Right lung (tissue), 5 donors: ENCODE measurements around the gene LILRB5. TPM values are rescaled to one million over a fixed set of nuclear protein-coding genes. Genes with fewer than 3 reads are reported as not detected.
"Not testable (repeated sequence)": the region's sequence is repeated elsewhere in the genome, so short reads cannot be mapped to it uniquely, and the experiment has no call there.

Experiments used
- DNase-seq, 2 donors: peaks; one replicate each; pipeline ENCODE4 v3.0.0-alpha.2; 2013
- polyA plus RNA-seq, 5 donors: library from polyadenylated mRNA; unstranded; fragments of 120-200 nt; gene quantifications; one replicate each; pipeline versions ENCODE4 v1.2.1 to v1.2.3, GENCODE V29; 2013; ENCODE audit warnings: inconsistent platforms in 1 of 5, low replicate concordance in 1 of 5; ENCODE audit not compliant: insufficient read length in 5 of 5, insufficient read depth in 1 of 5

Gene LILRB5
- polyA plus RNA-seq, 5 donors: 3.9 to 5.0 (median 4.8) TPM

DNA sequence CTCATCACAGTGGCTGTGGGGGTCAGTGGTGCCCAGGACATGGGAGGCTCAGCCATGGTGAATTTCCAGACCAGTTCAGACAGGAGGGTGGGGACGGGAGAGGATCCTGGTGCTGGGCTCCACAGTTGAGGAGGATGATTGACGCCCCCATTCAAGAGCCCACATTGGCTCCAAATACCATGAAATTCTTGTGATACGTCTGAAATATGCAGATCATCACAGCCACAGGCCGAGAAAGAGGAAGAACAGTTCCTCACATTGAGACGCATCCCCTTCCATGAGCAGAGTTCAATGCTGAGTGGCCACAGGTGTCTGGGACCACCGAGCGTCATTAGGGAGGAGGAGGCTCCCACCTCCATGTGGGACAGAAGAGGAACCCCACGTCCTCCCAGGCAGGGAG, 13.3 kb downstream of the LILRB5 start:
- not testable (repeated sequence) for DNase-seq

DNA sequence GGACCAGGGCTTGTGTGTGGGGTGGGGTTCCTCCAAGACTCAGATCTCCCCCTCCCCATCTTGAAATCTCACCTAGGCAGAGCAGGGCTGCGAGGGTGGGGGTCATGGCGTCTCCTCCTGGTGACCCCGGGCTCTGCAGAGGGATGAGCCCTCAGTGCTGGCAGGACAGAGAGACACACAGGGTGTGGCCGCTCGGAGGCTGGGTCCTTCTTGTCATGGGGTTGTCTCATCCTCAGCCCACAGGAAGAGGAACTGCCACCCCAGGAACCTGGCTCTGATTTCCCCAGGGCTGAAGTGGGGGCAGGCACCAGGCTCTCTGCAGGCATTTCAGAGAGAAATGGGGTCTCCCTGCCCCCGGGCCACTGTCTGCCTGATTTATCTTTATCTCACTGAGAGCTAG, 14.4 kb downstream of the LILRB5 start, which contains the start of gene LILRA6:
LILRA6 (minus strand) TSS at position 145 of the 400 bp plus-strand sequence.
- not testable (repeated sequence) for DNase-seq

DNA sequence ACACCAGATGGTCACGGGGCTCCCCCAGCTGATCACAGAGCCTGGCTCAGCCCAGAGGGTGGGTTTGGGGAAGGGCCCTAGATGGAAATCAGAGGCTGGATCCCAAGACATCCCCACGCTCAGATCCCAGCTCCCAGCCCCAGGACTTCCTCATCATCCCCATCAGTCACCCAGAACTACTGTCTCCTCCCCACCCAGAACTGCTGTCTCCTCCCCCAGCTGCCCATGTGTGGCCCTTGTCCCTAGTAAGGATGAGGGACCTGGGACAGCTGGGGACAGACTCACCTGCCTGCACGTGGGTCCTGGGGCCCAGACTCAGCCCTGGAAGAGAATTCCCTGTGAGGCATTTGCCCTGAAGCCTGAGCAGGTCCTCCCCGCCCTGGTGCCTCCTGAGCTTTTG, 14.8 kb downstream of the LILRB5 start:
- not testable (repeated sequence) for DNase-seq

DNA sequence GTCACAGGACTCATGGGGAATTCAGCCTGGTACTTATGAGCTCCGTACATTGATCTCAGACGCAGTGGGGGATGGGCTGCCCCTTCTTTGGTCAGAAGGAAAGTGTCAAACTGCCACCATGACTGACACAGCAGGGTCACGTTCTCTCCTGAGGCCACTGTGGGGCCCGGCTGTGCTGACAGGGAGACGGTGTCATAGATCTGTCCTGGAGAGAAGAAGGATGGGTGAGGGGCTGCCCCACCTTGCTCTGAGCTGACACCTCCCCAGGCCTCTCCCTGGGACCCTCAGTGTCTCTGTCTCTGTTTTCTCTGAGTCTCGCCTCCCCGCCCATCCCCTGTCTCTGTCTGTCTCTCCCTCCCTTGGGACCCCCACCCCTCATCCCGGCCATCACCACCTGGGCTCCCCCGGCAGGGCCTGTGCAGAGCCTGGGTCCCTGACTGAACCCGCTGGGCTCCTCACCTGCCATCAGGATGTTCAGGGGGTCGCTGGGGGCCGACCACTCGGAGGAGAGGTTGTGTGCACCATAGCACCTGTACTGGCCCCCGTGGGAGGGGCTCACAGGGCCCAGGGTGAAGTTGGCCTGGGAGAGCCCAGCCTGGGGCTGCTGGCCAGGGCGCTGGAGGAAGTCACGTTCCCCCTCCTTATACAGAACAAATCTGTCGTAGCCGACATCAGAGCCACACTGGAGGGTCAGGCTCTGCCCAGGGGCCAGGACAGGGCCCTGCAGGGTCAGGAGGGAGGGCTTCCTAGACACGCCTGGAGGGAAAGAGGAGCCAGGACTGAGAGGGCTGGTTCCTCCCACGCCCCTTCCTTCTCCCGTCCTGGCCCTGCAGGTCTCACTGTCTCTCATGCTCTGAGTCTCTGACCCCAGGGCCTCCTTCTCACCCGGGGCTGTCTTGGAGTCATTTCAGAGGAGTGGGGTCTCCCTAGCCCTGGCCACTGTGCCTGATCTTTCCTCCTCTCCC, 16.4 kb downstream of the LILRB5 start:
- DNase-seq: not testable (repeated sequence)

GRCh38 chr19:54239491-54240371, 17.3 kb downstream of the LILRB5 start:
- DNase-seq: not testable (repeated sequence)

- DNase-seq: no peak
Measured at GRCh38 chr19:54233941-54234340, 23.1 kb downstream of the LILRB5 start.

DNA sequence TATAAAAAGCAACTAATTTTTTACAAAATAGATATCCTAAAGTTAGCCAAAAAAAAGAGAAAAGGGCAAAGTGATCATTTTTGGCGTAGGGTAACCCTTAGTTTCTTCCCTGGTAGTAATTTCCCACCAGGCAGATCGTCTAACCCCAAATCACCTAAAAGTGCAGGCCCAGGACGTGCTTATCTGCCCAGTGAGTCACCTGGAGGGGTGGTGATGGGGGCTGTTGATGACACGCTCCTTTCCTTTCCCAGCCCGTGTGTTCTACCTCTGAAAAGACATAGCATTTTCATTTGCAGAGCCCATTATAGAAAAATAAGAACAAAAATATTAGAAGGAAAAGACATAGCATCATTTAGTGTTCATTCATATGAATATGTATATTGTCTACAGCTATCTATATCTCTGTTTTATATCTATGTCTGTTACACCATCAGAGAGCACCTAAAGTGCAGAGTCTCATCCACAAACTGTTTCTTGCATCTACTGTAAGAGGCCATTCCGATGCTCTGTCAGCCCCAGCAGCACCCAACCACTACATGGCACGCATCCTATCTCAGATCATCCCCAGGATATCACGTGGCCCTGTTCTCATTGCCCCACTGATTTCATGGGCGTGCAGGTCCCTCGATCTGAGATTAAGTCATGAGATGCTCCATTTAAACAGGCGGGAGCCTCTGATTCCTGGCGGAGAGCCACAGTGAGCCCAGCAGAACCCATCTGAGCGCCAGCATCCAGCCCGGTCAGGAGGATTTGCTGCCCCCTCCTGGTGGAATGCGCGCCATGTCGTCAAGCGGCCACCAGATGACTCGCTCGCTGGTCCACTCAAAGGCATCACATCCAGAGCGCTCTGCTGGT, 25.8 kb downstream of the LILRB5 start:
- peak; percentile 71 to 80 for DNase-seq

DNA sequence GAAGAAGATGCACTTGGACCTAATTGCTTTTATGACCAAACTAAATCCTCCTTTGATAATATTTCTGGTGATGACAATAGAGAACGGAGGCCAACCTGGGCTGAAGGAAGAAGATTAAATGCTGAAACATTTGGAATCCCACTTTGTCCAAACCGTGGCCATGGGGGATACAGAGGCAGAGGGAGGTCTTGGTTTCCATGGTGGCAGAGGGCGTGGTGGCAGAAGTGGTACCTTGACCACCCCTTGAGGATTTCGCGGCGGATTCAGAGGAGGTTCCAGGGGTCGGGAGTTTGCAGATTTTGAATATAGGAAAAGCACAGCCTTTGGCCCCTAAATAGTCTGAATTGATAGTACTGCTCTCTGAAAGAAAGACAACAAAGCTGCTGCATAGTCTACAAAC, 27.0 kb downstream of the LILRB5 start:
- DNase-seq: no peak

GRCh38 chr19:54229146-54229545, 27.9 kb downstream of the LILRB5 start:
- no peak for DNase-seq

DNA sequence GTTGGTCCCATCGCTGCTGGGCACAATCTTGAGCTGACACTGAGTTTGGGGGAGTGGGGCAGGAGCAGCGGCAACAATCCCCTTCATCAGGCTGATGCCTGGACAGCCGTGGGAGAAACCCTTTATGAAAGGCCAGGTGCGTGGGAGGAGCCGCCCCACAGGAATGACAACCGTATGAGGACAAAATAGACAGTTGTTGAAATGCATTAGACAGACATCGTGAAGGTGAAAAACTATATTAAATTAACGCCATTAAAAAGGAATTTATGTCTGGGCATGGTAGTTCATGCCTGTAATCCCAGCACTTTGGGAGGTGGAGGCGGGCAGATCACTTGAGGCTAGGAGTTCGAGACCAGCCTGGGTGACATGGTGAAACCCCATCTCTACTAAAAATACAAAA, 32.5 kb downstream of the LILRB5 start:
- not testable (repeated sequence) for DNase-seq

- DNase-seq: not testable (repeated sequence)
Measured at GRCh38 chr19:54223937-54224281, 33.2 kb downstream of the LILRB5 start.

DNA sequence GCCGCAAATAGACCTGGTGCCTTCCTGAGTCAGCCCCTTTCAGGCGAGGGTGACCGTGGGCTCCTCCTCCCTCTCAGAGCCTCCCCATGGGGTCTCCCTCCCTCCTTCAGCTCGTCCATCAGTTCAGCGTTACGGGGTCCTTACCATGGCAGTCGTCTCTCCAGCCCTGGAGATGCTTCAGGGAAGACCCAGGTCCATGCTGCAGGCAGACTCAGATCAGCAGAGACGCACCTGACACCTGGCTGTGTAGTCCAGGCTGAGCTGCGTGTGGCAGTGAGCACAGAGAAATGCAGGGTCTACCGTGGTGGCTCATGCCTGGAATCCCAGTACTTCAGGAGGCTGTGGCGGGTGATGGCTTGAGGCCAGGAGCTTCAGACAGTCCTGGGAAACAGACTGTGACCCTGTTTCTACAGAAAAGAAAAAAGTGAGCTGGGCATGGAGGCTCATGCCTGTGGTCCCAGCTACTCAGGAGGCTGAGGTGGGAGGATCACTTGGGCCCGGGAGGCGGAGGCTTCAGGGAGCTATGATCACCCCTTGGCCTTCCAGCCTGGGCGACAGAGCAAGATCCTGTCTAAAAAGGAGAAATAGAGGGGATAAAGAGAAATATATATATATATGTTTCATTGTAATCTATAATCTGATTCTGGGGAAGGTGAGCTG, 33.7 kb downstream of the LILRB5 start:
- DNase-seq: not testable (repeated sequence)

DNA sequence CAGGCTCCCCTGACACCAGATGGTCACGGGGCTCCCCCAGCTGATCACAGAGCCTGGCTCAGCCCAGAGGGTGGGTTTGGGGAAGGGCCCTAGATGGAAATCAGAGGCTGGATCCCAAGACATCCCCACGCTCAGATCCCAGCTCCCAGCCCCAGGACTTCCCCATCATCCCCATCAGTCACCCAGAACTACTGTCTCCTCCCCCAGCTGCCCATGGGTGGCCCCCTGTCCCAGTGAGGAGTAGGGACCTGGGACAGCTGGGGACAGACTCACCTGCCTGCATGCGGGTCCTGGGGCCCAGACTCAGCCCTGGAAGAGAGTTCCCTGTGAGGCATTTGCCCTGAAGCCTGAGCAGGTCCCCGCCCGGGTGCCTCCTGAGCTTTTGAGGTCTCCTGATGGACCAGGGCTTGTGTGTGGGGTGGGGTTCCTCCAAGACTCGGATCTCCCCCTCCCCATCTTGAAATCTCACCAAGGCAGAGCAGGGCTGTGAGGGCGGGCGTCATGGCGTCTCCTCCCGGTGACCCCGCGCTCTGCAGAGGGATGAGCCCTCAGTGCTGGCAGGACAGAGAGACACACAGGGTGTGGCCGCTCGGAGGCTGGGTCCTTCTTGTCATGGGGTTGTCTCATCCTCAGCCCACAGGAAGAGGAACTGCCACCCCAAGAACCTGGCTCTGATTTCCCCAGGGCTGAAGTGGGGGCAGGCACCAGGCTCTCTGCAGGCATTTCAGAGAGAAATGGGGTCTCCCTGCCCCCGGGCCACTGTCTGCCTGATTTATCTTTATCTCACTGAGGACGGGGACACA, 34.4 kb downstream of the LILRB5 start, which contains the start of gene LILRB3:
LILRB3 (minus strand) TSS at position 534 of the 803 bp plus-strand sequence; CDS start at position 503, 31 bp downstream.
- not testable (repeated sequence) for DNase-seq

- not testable (repeated sequence) for DNase-seq
Measured at GRCh38 chr19:54221947-54222346, 35.1 kb downstream of the LILRB5 start.

DNA sequence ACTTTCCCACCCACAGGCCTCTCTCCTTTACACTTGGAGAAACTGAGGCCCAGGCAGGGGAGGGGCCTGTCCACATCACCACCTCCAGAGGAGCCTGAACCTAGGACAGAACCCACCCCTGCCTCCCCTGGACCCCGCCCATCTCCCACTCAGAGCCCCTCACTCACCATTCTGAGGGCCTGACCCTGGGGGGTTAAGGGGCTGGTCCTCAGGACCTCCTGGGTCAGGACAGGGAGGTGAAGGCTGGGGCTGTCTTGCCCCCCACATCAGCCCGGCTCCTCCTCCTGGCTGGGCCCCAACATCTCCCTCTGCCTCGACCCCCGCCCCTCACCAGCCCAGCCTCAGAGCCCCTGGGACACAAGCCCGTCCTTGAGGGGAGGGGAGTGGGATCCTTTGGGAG, 37.4 kb downstream of the LILRB5 start:
- not testable (repeated sequence) for DNase-seq

DNA sequence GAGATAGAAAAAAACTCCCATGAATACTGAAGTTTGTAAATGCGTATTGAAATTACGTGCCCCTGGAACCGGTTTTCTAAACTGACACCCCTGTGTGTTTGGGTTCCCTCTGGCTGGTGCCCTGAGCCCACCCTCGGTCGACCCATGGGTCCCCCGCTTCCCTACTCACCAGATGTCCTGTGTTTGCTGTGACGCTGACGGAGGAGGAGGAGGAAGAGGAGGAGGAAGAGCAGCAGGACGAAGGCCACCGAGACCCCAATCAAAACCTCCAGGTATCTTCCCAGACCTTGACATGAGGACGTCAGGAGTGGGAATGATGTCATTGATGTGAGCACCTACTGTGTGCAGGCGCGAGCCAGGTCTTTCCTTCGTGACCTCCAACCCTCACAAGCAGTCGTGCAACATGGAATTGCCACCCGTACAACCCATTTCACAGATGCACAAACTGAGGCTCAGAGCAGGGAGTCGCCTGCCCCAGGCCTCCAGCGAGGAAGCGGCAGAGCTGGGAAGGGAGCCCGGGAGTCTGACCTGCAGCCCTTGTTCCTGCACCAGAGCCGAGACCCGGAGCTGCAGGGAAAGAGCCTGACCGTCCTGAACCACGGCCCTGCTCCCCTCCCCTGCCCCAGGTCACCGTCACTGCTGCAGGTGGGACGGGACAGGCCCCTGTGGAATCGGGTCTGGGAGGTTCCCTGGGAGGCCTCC, 38.0 kb downstream of the LILRB5 start:
- DNase-seq: no peak

DNA sequence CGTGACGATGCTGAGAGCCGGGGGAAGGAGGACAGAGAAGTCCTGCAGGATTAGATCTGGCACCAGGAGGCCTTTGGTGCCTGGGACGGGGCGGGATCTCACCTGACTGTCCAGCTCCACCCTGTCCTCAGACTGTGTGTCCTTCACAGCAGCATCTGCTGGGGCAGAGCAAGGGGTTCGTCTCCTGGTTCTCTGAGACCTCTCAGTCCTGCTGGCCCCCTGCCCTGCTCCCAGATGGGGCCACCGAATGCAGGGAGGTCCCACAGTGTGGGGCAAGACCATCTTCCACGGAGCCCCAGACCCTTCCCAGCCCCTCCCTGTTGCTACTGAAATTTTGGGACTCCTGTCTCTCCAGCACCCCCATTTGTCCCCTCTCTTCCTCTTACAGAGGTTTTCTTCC, 38.8 kb downstream of the LILRB5 start:
- no peak for DNase-seq

DNA sequence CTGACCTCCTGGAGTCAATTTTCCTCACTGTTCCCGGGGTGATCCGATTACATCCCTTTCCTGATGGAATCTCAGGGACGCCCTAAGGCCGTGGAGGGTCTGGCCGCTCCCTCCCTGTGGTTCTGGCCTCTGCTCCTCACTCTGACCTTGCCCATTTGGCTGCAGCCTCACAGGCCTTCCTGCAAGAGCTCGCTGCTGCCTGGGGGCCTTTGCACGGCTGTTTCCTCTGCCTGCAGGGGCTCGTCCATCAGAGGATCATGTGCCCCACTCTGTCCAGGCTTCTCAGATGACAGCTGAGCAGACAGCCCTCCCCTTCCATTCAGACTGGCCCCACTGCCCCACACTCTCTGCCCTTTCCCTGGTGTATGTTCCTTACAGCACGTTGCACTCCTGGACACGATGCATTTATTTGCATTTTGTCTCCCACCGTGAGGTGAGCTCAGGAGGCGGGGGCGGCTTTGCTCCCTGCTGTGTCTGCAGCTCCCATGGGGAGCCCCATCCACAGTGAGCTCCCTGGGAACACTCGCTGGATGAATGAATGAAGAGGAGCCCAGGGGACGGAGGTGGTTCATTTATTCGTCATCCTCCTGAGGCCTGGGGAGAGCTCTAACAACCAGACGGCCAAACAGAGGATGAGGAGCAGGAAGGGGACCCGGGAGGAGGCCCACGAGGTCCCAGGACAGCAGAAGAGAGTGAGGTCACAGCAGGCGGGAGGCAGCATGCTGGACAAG, 39.4 kb downstream of the LILRB5 start:
- DNase-seq: not testable (repeated sequence)
